Mucosa of rectum (tissue), 2 donors: ENCODE results near the gene C2orf80.
"Not testable (repeated sequence)": the region's sequence is repeated elsewhere in the genome, so short reads cannot be mapped to it uniquely, and the experiment has no call there.

Experiments
- H3K27ac ChIP-seq, 2 donors: one replicate each; pipeline ENCODE4 v1.7.0; 2013; ENCODE audit warnings: inconsistent platforms in 2 of 2, low read depth in 2 of 2, low read length in 2 of 2
- H3K27me3 ChIP-seq, 2 donors: one replicate each; pipeline ENCODE4 v1.7.0; 2013; ENCODE audit warnings: low read length in 2 of 2; ENCODE audit not compliant: control insufficient read depth in 2 of 2, insufficient read depth in 2 of 2
- H3K36me3 ChIP-seq, 2 donors: one replicate each; pipeline ENCODE4 v1.7.0; 2013; ENCODE audit warnings: low read length in 2 of 2; ENCODE audit not compliant: control insufficient read depth in 2 of 2, insufficient read depth in 2 of 2
- H3K4me1 ChIP-seq, 2 donors: one replicate each; pipeline ENCODE4 v1.7.0; 2013; ENCODE audit warnings: low read length in 2 of 2, mild to moderate bottlenecking in 1 of 2; ENCODE audit not compliant: control insufficient read depth in 2 of 2, insufficient read depth in 2 of 2
- H3K4me3 ChIP-seq, 2 donors: one replicate each; pipeline ENCODE4 v1.7.0; 2013; ENCODE audit warnings: low read length in 2 of 2
- H3K9ac ChIP-seq, 2 donors: one replicate each; pipeline ENCODE4 v1.7.0; 2013; ENCODE audit warnings: low read length in 2 of 2, low read depth in 1 of 2, mild to moderate bottlenecking in 1 of 2
- H3K9me3 ChIP-seq, 2 donors: one replicate each; pipeline ENCODE4 v1.7.0; 2013; ENCODE audit warnings: low read length in 2 of 2; ENCODE audit not compliant: control insufficient read depth in 2 of 2
- donor health status: healthy.
- donor health status: Normal muscosa, but diverticular disease.

C2orf80 gene

DNA sequence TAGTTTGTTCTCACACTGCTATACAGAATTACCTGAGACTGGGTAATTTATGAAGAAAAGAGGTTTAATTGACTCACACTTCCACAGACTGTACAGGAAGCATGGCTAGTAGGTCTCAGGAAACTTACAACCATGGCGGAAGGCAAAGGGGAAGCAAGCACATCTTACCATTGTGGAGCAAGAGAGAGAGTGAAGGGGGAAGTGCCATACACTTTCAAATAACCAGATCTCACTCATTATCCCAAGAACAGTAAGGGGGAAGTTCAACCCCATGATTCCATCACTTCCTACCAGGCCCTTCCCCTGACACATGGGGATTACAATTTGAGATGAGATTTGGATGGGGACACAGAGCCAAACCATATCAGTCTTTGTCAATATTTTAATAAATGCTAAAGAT is 38.9 kb downstream of the C2orf80 start:
- H3K9ac ChIP-seq: no peak overlapping the region
- H3K4me1 ChIP-seq: no peaks in the 10 kb centered on the region
- no peak overlapping the region for H3K4me3 ChIP-seq
- H3K9me3 ChIP-seq: no peaks in the 10 kb centered on the region
- H3K27me3 ChIP-seq: no peaks in the 10 kb centered on the region
- H3K36me3 ChIP-seq: no peaks in the 10 kb centered on the region
- H3K27ac ChIP-seq: no peak overlapping the region

DNA sequence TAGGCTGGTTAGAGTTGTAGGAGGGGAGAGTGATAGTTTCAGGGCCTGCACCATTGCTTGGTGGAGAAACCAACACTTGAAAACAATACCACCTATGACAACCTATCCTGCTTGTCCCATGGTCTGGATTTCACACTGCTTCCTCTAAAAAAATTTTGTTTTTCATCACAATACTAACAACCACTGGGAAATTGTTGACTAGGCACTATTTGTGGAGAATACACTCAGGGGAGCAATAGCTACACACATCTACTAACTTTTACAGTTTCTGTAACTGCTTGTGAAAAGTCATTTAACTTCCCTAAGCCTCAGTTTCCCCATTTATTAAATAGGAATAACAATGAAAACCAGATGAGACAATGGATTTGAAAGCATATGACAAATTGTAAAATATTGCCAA is 39.7 kb downstream of the C2orf80 start:
- H3K4me1 ChIP-seq: no peaks in the 10 kb centered on the region
- H3K27ac ChIP-seq: no peak overlapping the region
- no peak overlapping the region for H3K9ac ChIP-seq
- no peaks in the 10 kb centered on the region for H3K27me3 ChIP-seq
- no peak overlapping the region for H3K4me3 ChIP-seq
- no peaks in the 10 kb centered on the region for H3K9me3 ChIP-seq
- no peaks in the 10 kb centered on the region for H3K36me3 ChIP-seq

DNA sequence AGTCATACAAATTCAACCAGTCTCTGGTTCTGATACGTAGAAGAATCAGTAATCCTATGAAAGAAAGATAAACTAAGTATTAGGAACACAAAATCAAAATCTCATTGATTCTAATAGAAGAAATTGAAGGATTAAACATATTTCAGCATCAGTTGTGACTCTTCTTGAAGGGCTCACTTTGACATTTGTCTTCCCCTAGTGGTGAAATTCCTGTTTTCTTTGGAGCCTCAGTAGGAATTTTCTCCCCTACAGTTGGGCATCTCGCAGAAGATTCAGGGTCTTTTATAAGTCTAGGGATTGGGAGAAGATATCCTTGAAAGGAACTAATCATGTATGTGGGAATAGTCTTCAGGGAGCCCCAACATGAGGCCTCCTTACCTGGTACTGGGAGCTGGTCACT is 41.0 kb downstream of the C2orf80 start:
- no peak overlapping the region for H3K27ac ChIP-seq
- no peak overlapping the region for H3K9ac ChIP-seq
- H3K4me3 ChIP-seq: no peak overlapping the region
- H3K9me3 ChIP-seq: no peaks in the 10 kb centered on the region
- H3K4me1 ChIP-seq: no peaks in the 10 kb centered on the region
- no peaks in the 10 kb centered on the region for H3K27me3 ChIP-seq
- H3K36me3 ChIP-seq: no peaks in the 10 kb centered on the region

DNA sequence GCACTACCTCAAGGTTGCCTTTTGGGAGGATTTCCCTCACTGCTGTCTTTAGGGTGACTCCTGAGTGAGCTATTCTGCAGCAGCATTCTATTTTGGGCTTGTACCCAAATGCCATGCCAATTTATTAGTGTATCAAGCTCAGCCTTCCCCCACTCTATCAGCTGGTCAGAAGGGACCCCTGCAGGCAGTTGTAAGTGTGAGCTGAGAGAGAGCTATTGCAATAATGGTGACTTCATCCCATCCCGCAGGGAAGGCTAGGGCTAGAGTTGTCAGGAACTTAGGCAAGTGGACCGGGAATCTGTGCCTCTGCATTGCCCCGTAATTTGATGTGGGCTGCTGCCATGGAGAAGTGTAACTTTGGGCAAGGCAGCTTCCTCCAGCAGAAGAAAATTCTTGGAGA is 42.1 kb downstream of the C2orf80 start:
- H3K9ac ChIP-seq: no peak overlapping the region
- no peaks in the 10 kb centered on the region for H3K27me3 ChIP-seq
- H3K36me3 ChIP-seq: no peaks in the 10 kb centered on the region
- no peak overlapping the region for H3K4me3 ChIP-seq
- H3K27ac ChIP-seq: no peak overlapping the region
- no peaks in the 10 kb centered on the region for H3K9me3 ChIP-seq
- no peaks in the 10 kb centered on the region for H3K4me1 ChIP-seq

DNA sequence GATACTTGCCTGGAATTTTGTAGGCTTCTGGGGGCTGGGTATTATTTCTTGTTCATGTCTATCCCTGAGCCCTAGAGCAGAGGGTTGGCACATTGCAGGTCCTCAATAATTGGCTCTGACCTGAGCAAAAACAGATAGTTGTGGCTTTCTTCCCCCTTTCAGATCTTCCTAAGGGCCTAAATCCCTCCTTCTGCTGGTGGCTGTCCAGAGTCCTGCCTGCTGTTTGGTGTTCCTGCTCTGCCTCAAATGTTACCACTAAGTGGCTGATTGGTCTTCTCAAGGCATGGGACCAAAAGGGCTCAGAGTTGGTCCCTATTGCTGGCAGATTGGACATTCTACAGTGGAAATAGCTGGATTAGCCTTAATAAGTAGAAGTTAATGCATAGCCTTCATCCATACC is 42.8 kb downstream of the C2orf80 start:
- Histone ChIP-seq H3K4me1 (no peaks in the 10 kb centered on the region), H3K36me3 (no peaks in the 10 kb centered on the region)

GRCh38 chr2:208146006-208146405 is 43.8 kb downstream of the C2orf80 start, which contains the start of gene CRYGB:
TSS of gene CRYGB (minus strand) at chr2:208146158. CDS start at chr2:208146120, 38 bp downstream.
- Histone ChIP-seq H3K27me3 (no peaks in the 10 kb centered on the region), H3K9ac (no peak within 1 kb of the TSS), H3K4me1 (no peaks in the 10 kb centered on the region), H3K4me3 (no peak within 1 kb of the TSS), H3K36me3 (no peaks in the 10 kb centered on the region), H3K27ac (no peak within 1 kb of the TSS), H3K9me3 (no peaks in the 10 kb centered on the region)

More for the DNA sequence above, 42.8 kb downstream of the C2orf80 start:
- Histone ChIP-seq H3K27ac (no peak overlapping the region), H3K9ac (no peak overlapping the region), H3K4me3 (no peak overlapping the region), H3K27me3 (no peaks in the 10 kb centered on the region), H3K9me3 (no peaks in the 10 kb centered on the region)

DNA sequence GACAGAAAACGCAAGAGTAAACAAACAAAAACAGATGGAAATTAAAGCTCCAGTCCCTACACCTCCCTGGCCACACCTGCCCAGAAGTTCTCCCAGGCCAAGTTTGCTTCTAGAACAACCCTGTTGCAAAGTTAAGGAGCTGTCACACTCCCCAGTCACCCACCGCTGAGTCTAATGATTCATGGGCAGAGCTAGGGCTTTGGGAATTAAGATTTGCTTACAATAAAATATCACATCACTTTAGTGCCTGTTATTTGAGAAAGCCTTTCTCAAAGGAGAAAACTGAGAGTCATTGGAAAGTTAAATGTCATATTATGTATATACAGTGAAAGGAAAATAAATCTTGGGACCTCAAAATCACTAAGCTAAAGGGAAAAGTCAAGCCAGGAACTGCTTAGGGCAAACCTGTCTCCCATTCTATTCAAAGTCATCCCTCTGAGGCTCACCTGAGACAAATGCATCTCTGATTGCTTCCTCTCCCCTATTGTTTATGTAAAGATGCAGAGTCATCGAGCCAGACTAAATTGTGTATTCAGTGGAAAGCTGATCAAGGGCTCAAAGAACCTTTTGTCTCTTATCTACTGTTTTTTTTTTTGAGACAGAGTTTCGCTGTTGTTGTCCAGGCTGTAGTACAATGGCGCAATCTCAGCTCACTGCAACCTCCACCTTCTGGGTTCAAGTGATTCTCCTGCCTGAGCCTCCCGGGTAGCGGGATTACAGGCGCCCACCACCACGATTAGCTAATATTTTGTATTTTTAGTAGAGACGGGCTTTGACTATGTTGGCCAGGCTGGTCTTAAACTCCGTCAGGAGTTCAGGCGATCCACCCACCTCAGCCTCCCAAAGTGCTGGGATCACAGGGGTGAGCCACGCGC is 46.7 kb downstream of the C2orf80 start:
- Histone ChIP-seq H3K36me3 (no peaks in the 10 kb centered on the region), H3K4me1 (no peaks in the 10 kb centered on the region), H3K27me3 (no peaks in the 10 kb centered on the region), H3K9me3 (no peaks in the 10 kb centered on the region), H3K9ac (no peak overlapping the region), H3K4me3 (no peak overlapping the region), H3K27ac (no peak overlapping the region)

- no peaks in the 10 kb centered on the region for H3K4me1 ChIP-seq
- no peak overlapping the region for H3K27ac ChIP-seq
- no peaks in the 10 kb centered on the region for H3K9me3 ChIP-seq
- H3K36me3 ChIP-seq: no peaks in the 10 kb centered on the region
- no peaks in the 10 kb centered on the region for H3K27me3 ChIP-seq
- no peak overlapping the region for H3K9ac ChIP-seq
- no peak overlapping the region for H3K4me3 ChIP-seq
These were observed 47.4 kb downstream of the C2orf80 start for GRCh38 chr2:208142240-208142924.

GRCh38 chr2:208139447-208139846 is 50.4 kb downstream of the C2orf80 start:
- Histone ChIP-seq H3K4me3 (no peak overlapping the region), H3K9ac (no peak overlapping the region), H3K27ac (no peak overlapping the region), H3K9me3 (no peaks in the 10 kb centered on the region), H3K36me3 (no peaks in the 10 kb centered on the region), H3K27me3 (no peaks in the 10 kb centered on the region), H3K4me1 (peaks cover 0 to 4% of the 10 kb centered on the region in 2 donors)

GRCh38 chr2:208138334-208138733 is 51.5 kb downstream of the C2orf80 start:
- H3K9ac ChIP-seq, H3K27me3 ChIP-seq, H3K4me3 ChIP-seq, H3K36me3 ChIP-seq, H3K27ac ChIP-seq, H3K4me1 ChIP-seq, H3K9me3 ChIP-seq: not testable (repeated sequence)
